DND-41 (cell line): ENCODE data around the gene RPTN.

ENCODE experiments used
- ATAC-seq: fragments of 200-7000 bp; cut with Tn5 transposase; 3 replicates; pipeline ENCODE4 v1.9.1; 2021; ENCODE audit warnings: low read depth; ENCODE audit not compliant: insufficient read depth
- DNase-seq: peaks from one replicate; pipeline ENCODE4 v3.0.0-alpha.2; 2020
- H2AFZ ChIP-seq: 2 replicates; pipeline ENCODE4 v1.6.0; 2012; ENCODE audit warnings: low read depth, low read length
- H3K27ac ChIP-seq: 2 replicates; pipeline ENCODE4 v1.5.1; 2012; ENCODE audit warnings: low read length, inconsistent platforms
- H3K27me3 ChIP-seq: fragments of 200-600 bp; sonication (generic); 2 replicates; pipeline ENCODE4 v1.6.0; 2012; ENCODE audit warnings: low read length, mild to moderate bottlenecking, inconsistent platforms; ENCODE audit not compliant: insufficient read depth, poor library complexity
- H3K36me3 ChIP-seq: 2 replicates; pipeline ENCODE4 v1.5.1; 2012; ENCODE audit warnings: low read length, inconsistent platforms; ENCODE audit not compliant: insufficient read depth
- H3K4me1 ChIP-seq: 2 replicates; pipeline ENCODE4 v1.5.1; 2012; ENCODE audit warnings: mild to moderate bottlenecking, low read length; ENCODE audit not compliant: insufficient read depth
- H3K4me2 ChIP-seq: 2 replicates; pipeline ENCODE4 v1.6.0; 2012; ENCODE audit warnings: mild to moderate bottlenecking, moderate library complexity, low read length, inconsistent platforms; ENCODE audit not compliant: insufficient read depth
- H3K4me3 ChIP-seq, 2 experiments: fragments of 200-600 bp in 1 of 2; shearing (Covaris generic) in 1 of 2; 2 replicates each; pipeline ENCODE4 v1.5.1; 2012 to 2016; ENCODE audit warnings: inconsistent platforms in 2 of 2, low read length in 2 of 2, mild to moderate bottlenecking in 2 of 2, low read depth in 1 of 2, moderate library complexity in 1 of 2
- H3K79me2 ChIP-seq: 2 replicates; pipeline ENCODE4 v1.6.0; 2012; ENCODE audit warnings: low read length, inconsistent platforms; ENCODE audit not compliant: insufficient read depth
- H3K9ac ChIP-seq: 2 replicates; pipeline ENCODE4 v1.6.0; 2012; ENCODE audit warnings: low read depth, mild to moderate bottlenecking, inconsistent platforms, low read length, moderate library complexity
- H3K9me3 ChIP-seq: 2 replicates; pipeline ENCODE4 v1.5.1; 2012; ENCODE audit warnings: low read length, moderate library complexity, mild to moderate bottlenecking, inconsistent platforms; ENCODE audit not compliant: insufficient read depth, severe bottlenecking
- H4K20me1 ChIP-seq: 2 replicates; pipeline ENCODE4 v1.6.0; 2012; ENCODE audit warnings: low read length; ENCODE audit not compliant: insufficient read depth
- CTCF ChIP-seq: IDR thresholded peaks from 2 replicates; pipeline ENCODE4 v1.5.1; 2012; ENCODE audit warnings: borderline replicate concordance, low read length, moderate library complexity, mild to moderate bottlenecking; ENCODE audit not compliant: poor library complexity, severe bottlenecking; ENCODE audit errors: extremely low read depth
- EZH2 ChIP-seq: IDR thresholded peaks from 3 replicates; pipeline ENCODE4 v1.6.1; 2012; ENCODE audit warnings: borderline replicate concordance, low read depth, mild to moderate bottlenecking, moderate library complexity, low read length, inconsistent platforms; ENCODE audit not compliant: severe bottlenecking

RPTN gene

GRCh38 chr1:152141971-152142584 is 16.9 kb downstream of the RPTN start:
- no peaks in the 10 kb centered on the region for H3K79me2 ChIP-seq
- DNase-seq, result peak; percentile 21
- H3K4me3 ChIP-seq, result no peak overlapping the region
- TF ChIP-seq EZH2 (no peak), CTCF (peak; percentile 74)
- H2AFZ ChIP-seq, result no peak overlapping the region
- no peak overlapping the region for H3K4me2 ChIP-seq
- H3K4me1 ChIP-seq, result no peaks in the 10 kb centered on the region
- H3K36me3 ChIP-seq, result no peaks in the 10 kb centered on the region
- no peaks in the 10 kb centered on the region for H3K9me3 ChIP-seq
- no peaks in the 10 kb centered on the region for H4K20me1 ChIP-seq
- peaks cover 7% of the 10 kb centered on the region for H3K27me3 ChIP-seq
- no peak overlapping the region for H3K27ac ChIP-seq
- ATAC-seq, result no peak
- no peak overlapping the region for H3K9ac ChIP-seq

- no peaks in the 10 kb centered on the region for H3K36me3 ChIP-seq
- no peak for ATAC-seq
- no peaks in the 10 kb centered on the region for H3K9me3 ChIP-seq
- H4K20me1 ChIP-seq, result no peaks in the 10 kb centered on the region
- no peak overlapping the region for H3K27ac ChIP-seq
- H3K79me2 ChIP-seq, result no peaks in the 10 kb centered on the region
- peaks cover 13% of the 10 kb centered on the region for H3K27me3 ChIP-seq
- H3K4me1 ChIP-seq, result no peaks in the 10 kb centered on the region
- no peak overlapping the region for H3K9ac ChIP-seq
- no peak overlapping the region for H3K4me3 ChIP-seq
- no peak overlapping the region for H2AFZ ChIP-seq
- H3K4me2 ChIP-seq, result no peak overlapping the region
- TF ChIP-seq CTCF (no peak), EZH2 (no peak)
- DNase-seq, result no peak
Measured at GRCh38 chr1:152137215-152137614, 21.8 kb downstream of the RPTN start.

- no peaks in the 10 kb centered on the region for H3K36me3 ChIP-seq
- H3K9me3 ChIP-seq, result no peaks in the 10 kb centered on the region
- no peak overlapping the region for H3K4me3 ChIP-seq
- DNase-seq, result no peak
- H2AFZ ChIP-seq, result no peak overlapping the region
- peaks cover 20% of the 10 kb centered on the region for H3K27me3 ChIP-seq
- TF ChIP-seq CTCF, result no peak
- no peak for TF ChIP-seq EZH2
- no peak overlapping the region for H3K27ac ChIP-seq
- H3K4me1 ChIP-seq, result no peaks in the 10 kb centered on the region
- no peak overlapping the region for H3K9ac ChIP-seq
- no peaks in the 10 kb centered on the region for H4K20me1 ChIP-seq
- no peaks in the 10 kb centered on the region for H3K79me2 ChIP-seq
- H3K4me2 ChIP-seq, result no peak overlapping the region
- no peak for ATAC-seq
Measured at GRCh38 chr1:152130186-152130585, 28.8 kb downstream of the RPTN start.
